Panc1 (cell line): Measurements from ENCODE around the gene ZNFX1. TPM values are rescaled to one million over a fixed set of nuclear protein-coding genes. Genes with fewer than 3 reads are reported as not detected.

ENCODE experiments used
- ATAC-seq: fragments of 200-7000 bp; cut with Tn5 transposase; 2 replicates; pipeline ENCODE4 v1.9.1; 2020; ENCODE audit warnings: mild to moderate bottlenecking, moderate library complexity
- BruUV-seq: library from RNA; stranded (reverse); fragments of 400-500 nt; replicated peaks from 2 replicates; lab custom pipeline; 2021; lab: Mats Ljungman, UMichigan
- CTCF ChIA-PET: fragments of 300-600 bp; sonication (Branson Sonifier 250); formaldehyde crosslinking; loops from one replicate; lab custom pipeline; 2022; ENCODE audit warnings: antibody characterized with exemption; lab: Charles Lee
- POLR2A ChIA-PET: fragments of 300-600 bp; sonication (Branson Sonifier 250); formaldehyde crosslinking; loops from one replicate; lab custom pipeline; 2022; ENCODE audit warnings: antibody characterized with exemption; lab: Charles Lee
- DNase-seq: peaks from one replicate; pipeline ENCODE4 v3.0.0-alpha.2; 2010; ENCODE audit warnings: low read depth, low spot score
- H3K27ac ChIP-seq: 2 replicates; pipeline ENCODE4 v1.5.1; 2011; ENCODE audit warnings: mild to moderate bottlenecking, low read length, inconsistent platforms
- H3K27me3 ChIP-seq: fragments of 200-500 bp; sonication (Bioruptor generic); 2 replicates; pipeline ENCODE4 v1.6.0; 2014; ENCODE audit warnings: low read length, inconsistent platforms; ENCODE audit not compliant: control insufficient read depth, insufficient read depth
- H3K36me3 ChIP-seq: fragments of 200-500 bp; sonication (Bioruptor generic); 2 replicates; pipeline ENCODE4 v1.5.1; 2014; ENCODE audit warnings: inconsistent platforms, mild to moderate bottlenecking, low read length, moderate library complexity; ENCODE audit not compliant: control insufficient read depth, insufficient read depth
- H3K4me1 ChIP-seq: 2 replicates; pipeline ENCODE4 v1.5.1; 2011; ENCODE audit warnings: inconsistent platforms, mild to moderate bottlenecking, low read length, moderate library complexity; ENCODE audit not compliant: control insufficient read depth, insufficient read depth
- H3K4me3 ChIP-seq, 2 experiments: 2 replicates each; pipeline ENCODE4 v1.5.1; 2011 to 2012; ENCODE audit warnings: low read depth in 2 of 2, low read length in 2 of 2, mild to moderate bottlenecking in 2 of 2, inconsistent platforms in 1 of 2, moderate library complexity in 1 of 2
- H3K9me3 ChIP-seq: fragments of 200-500 bp; sonication (Bioruptor generic); 2 replicates; pipeline ENCODE4 v1.5.1; 2014; ENCODE audit warnings: low read depth, mild to moderate bottlenecking, inconsistent platforms, low read length, moderate library complexity; ENCODE audit not compliant: control insufficient read depth, insufficient read depth
- POLR2AphosphoS5 ChIP-seq: IDR thresholded peaks from 2 replicates; pipeline ENCODE4 v1.6.1; 2012; ENCODE audit warnings: mild to moderate bottlenecking, low read depth, low read length, moderate library complexity
- SIN3A ChIP-seq: IDR thresholded peaks from 2 replicates; pipeline ENCODE4 v1.6.1; 2012; ENCODE audit warnings: low read depth, mild to moderate bottlenecking, low read length, moderate library complexity, borderline replicate concordance; ENCODE audit not compliant: insufficient read depth
- TCF7L2 ChIP-seq: IDR thresholded peaks from 2 replicates; pipeline ENCODE4 v1.6.1; 2011; ENCODE audit warnings: mild to moderate bottlenecking, low read depth, low read length, inconsistent platforms
- in situ Hi-C: cut with HindIII; loops from 2 replicates; pipeline ENCODE4 v1.10.0; 2016; ENCODE audit warnings: low sequenced_read_pairs, low pct_unique_long_range_greater_than_20kb
- intact Hi-C: fragments of 100-400 bp; cut with micrococcal nuclease; formaldehyde crosslinking; loops from one replicate; pipeline ENCODE4 v1.10.0; 2022; ENCODE audit not compliant: unreplicated experiment
- total RNA-seq: library from RNA; stranded (reverse); gene quantifications from one replicate; pipeline ENCODE4 v1.2.1, GENCODE V29; 2021; ENCODE audit not compliant: unreplicated experiment
- TF ChIP-seq, protein P1 (sequence below): fragments of 450-650 bp; IDR thresholded peaks from 2 replicates; pipeline ENCODE4 v1.5.1; 2017; ENCODE audit warnings: mild to moderate bottlenecking
- TF ChIP-seq, protein P2 (sequence below), 2 experiments: IDR thresholded peaks; 2 replicates each; pipeline ENCODE4 v1.6.1; 2011 to 2012; ENCODE audit warnings: low read depth in 2 of 2, control low read depth in 1 of 2, low read length in 1 of 2, mild to moderate bottlenecking in 1 of 2, moderate library complexity in 1 of 2; ENCODE audit not compliant: insufficient read depth in 1 of 2

ZNFX1 gene
- total RNA-seq, 1 experiment from 2014 or later: 39.4 TPM

DNA sequence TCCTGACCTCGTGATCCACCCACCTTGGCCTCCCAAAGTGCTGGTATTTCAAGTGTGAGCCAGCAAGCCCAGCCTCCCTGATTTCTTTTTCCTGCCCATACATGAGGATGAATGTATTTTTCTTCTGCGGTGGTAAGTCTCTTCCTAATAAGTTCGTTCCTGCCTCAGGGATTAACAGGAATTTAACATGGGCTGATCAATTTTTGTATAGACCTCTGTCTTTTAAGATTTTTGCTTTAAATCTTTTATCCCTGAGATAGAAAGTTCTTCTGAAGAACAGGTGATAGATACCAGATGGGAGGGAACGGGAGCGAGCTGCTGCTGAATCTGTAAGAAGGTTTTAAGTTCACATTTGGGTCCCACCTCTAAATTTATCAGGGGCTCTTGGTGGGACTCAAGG, 7.0 kb upstream of the ZNFX1 start:
- ChIA-PET POLR2A (no interaction called here), CTCF (interaction anchor here (0.7 kb wide), 1 partner anchor 217 kb away, joined by 3 read pairs; no protein-coding TSS in a partner anchor)
- Histone ChIP-seq H3K4me1 (peaks cover 69% of the 10 kb centered on the region), H3K27me3 (no peaks in the 10 kb centered on the region), H3K36me3 (peaks cover 89% of the 10 kb centered on the region), H3K4me3 (no peak overlapping the region; a peak in 1 of 4 replicates), H3K27ac (no peak overlapping the region; the same call in 1 of the 2 replicates), H3K9me3 (no peaks in the 10 kb centered on the region)
- in situ Hi-C loops (no loop called here), intact Hi-C loops (no loop called here)
- no TSS peak for BruUV-seq
- no peak for TF ChIP-seq TCF7L2
- no peak for TF ChIP-seq POLR2AphosphoS5
- TF ChIP-seq, protein P1, sequence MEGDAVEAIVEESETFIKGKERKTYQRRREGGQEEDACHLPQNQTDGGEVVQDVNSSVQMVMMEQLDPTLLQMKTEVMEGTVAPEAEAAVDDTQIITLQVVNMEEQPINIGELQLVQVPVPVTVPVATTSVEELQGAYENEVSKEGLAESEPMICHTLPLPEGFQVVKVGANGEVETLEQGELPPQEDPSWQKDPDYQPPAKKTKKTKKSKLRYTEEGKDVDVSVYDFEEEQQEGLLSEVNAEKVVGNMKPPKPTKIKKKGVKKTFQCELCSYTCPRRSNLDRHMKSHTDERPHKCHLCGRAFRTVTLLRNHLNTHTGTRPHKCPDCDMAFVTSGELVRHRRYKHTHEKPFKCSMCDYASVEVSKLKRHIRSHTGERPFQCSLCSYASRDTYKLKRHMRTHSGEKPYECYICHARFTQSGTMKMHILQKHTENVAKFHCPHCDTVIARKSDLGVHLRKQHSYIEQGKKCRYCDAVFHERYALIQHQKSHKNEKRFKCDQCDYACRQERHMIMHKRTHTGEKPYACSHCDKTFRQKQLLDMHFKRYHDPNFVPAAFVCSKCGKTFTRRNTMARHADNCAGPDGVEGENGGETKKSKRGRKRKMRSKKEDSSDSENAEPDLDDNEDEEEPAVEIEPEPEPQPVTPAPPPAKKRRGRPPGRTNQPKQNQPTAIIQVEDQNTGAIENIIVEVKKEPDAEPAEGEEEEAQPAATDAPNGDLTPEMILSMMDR: no peak
- TF ChIP-seq SIN3A: no peak
- TF ChIP-seq, protein P2, sequence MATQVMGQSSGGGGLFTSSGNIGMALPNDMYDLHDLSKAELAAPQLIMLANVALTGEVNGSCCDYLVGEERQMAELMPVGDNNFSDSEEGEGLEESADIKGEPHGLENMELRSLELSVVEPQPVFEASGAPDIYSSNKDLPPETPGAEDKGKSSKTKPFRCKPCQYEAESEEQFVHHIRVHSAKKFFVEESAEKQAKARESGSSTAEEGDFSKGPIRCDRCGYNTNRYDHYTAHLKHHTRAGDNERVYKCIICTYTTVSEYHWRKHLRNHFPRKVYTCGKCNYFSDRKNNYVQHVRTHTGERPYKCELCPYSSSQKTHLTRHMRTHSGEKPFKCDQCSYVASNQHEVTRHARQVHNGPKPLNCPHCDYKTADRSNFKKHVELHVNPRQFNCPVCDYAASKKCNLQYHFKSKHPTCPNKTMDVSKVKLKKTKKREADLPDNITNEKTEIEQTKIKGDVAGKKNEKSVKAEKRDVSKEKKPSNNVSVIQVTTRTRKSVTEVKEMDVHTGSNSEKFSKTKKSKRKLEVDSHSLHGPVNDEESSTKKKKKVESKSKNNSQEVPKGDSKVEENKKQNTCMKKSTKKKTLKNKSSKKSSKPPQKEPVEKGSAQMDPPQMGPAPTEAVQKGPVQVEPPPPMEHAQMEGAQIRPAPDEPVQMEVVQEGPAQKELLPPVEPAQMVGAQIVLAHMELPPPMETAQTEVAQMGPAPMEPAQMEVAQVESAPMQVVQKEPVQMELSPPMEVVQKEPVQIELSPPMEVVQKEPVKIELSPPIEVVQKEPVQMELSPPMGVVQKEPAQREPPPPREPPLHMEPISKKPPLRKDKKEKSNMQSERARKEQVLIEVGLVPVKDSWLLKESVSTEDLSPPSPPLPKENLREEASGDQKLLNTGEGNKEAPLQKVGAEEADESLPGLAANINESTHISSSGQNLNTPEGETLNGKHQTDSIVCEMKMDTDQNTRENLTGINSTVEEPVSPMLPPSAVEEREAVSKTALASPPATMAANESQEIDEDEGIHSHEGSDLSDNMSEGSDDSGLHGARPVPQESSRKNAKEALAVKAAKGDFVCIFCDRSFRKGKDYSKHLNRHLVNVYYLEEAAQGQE (IDR thresholded peaks at IDR 0.05; ENCODE audit: insufficient read depth in 1 of 2, low read depth in 2 of 2, low read length in 1 of 2): no peak
- ATAC-seq: no peak
- no peak for DNase-seq

DNA sequence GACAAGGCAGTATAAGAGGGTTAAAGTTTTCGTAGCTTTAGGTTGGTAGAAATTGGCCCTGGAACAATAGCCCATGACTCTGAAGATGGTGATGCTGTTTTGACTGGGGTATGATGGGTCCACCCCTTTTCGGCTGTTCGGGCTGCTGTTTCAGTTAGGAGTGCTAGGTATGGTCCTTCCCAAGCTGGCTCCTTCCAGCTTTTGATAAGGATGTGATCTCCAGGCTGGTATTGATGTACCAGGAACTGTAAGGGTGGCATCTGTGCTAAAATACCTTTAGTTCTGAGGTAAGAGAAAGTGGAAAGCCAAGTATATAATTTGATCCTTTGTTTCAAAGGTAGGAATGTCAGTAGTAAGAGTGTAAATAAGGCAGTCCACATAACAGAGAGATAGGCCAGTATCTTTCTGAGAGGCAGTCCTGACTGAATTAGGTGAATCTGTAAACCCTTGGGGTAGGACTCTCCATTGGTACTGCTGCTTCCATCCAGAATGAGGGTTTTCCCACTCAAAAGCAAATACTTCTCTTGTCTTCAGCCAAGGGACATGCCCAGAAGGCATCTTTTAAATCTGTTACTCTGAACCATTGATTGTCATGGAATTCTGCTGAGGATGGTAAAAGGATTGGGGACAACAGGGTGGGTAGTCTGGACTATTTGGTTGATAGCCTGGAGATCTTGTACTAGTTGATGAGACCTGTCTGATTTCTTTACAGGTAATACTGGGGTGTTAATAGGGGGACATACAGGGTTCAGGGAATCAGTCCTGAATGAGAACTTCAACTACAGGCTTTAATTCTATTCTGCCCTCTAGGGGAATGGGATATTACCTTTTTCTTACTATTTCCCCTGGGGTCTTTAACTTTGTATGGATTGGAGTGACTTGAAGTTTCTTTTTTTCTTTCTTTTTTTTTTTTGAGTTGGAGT, 6.1 kb upstream of the ZNFX1 start:
- peak; percentile 14 for ATAC-seq
- H3K36me3 ChIP-seq: peaks cover 90% of the 10 kb centered on the region
- DNase-seq: no peak
- in situ Hi-C loops (no loop called here), intact Hi-C loops (no loop called here)
- H3K4me1 ChIP-seq: peaks cover 64% of the 10 kb centered on the region
- no peaks in the 10 kb centered on the region for H3K9me3 ChIP-seq
- H3K27ac ChIP-seq: peak overlapping the region; percentile 98; the same call in 1 of the 2 replicates
- BruUV-seq: no TSS peak
- ChIA-PET CTCF (interaction anchor here (0.7 kb wide), 1 partner anchor 218 kb away, joined by 3 read pairs; no protein-coding TSS in a partner anchor), POLR2A (no interaction called here)
- peak overlapping the region in 1 of 2 experiments; percentile 96; a peak in 1 of 4 replicates for H3K4me3 ChIP-seq
- TF ChIP-seq TCF7L2: no peak
- peak; percentile 72 for TF ChIP-seq POLR2AphosphoS5
- TF ChIP-seq, protein P1: no peak
- H3K27me3 ChIP-seq: no peaks in the 10 kb centered on the region
